Cardiac fibroblast (primary cell): ENCODE data around the gene PRSS12.

Experiments
- DNase-seq, 2 donors: peaks; one replicate each; pipeline versions ENCODE4 v3.0.0 to v3.0.0-alpha.2; 2010; ENCODE audit warnings: low read depth in 2 of 2
- H3K4me3 ChIP-seq, 2 donors: replicated peaks in 1 of 2; 1 replicate in 1 of 2; 2 replicates in 1 of 2; pipeline ENCODE4 v1.5.1; 2011; ENCODE audit warnings: low read depth in 2 of 2, low read length in 2 of 2, mild to moderate bottlenecking in 2 of 2, moderate library complexity in 1 of 2
- TF ChIP-seq, protein P1 (sequence below): IDR thresholded peaks from one replicate; pipeline ENCODE4 v1.5.1; 2011; ENCODE audit warnings: low read depth, mild to moderate bottlenecking, low read length, inconsistent platforms

The PRSS12 gene

GRCh38 chr4:118289794-118290193 lies 63.0 kb downstream of the PRSS12 start:
- TF ChIP-seq, protein P1, sequence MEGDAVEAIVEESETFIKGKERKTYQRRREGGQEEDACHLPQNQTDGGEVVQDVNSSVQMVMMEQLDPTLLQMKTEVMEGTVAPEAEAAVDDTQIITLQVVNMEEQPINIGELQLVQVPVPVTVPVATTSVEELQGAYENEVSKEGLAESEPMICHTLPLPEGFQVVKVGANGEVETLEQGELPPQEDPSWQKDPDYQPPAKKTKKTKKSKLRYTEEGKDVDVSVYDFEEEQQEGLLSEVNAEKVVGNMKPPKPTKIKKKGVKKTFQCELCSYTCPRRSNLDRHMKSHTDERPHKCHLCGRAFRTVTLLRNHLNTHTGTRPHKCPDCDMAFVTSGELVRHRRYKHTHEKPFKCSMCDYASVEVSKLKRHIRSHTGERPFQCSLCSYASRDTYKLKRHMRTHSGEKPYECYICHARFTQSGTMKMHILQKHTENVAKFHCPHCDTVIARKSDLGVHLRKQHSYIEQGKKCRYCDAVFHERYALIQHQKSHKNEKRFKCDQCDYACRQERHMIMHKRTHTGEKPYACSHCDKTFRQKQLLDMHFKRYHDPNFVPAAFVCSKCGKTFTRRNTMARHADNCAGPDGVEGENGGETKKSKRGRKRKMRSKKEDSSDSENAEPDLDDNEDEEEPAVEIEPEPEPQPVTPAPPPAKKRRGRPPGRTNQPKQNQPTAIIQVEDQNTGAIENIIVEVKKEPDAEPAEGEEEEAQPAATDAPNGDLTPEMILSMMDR: no peak
- DNase-seq: peak; percentile 12 to 76
- no peak overlapping the region for H3K4me3 ChIP-seq

DNA sequence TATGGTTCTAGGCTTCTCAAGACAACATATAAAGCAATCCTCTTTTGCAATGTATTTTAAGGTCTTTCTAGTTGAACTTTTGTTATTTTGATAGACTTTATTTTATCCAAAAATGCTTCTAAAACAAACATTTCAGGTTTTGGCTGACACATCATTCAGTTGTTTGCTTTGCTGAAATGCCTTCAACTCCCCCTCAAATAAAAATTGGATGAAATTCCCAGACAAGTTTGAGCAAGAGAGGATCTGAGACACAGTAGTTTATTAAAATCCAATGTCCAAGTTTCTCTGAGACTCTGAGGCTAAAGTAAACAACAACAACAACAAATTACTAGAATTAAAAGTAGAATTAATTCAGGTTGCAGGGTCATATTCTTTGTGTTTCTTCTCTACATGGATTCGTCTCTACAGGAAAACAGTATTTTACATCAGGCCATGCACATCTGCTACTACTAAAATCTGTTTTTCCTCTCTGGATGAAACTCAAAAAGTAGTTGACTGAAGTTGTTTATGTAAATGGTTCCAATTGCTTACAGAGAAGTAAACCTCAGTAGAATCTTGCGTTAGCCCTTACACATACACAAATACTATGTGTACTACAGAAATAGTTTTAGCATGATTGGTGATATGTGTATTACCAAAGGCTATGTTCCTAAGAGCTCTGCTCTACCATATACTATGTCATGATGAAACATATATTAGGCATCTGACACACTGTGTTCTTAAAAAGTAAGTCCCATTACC lies 64.9 kb downstream of the PRSS12 start:
- peak in 1 of 2 donors; percentile 80 for DNase-seq
- TF ChIP-seq, protein P1: no peak
- H3K4me3 ChIP-seq: no peak overlapping the region

- no peak for DNase-seq
- TF ChIP-seq, protein P1: no peak
- H3K4me3 ChIP-seq: no peak overlapping the region
Observed at GRCh38 chr4:118286685-118287084, 66.1 kb downstream of the PRSS12 start.

DNA sequence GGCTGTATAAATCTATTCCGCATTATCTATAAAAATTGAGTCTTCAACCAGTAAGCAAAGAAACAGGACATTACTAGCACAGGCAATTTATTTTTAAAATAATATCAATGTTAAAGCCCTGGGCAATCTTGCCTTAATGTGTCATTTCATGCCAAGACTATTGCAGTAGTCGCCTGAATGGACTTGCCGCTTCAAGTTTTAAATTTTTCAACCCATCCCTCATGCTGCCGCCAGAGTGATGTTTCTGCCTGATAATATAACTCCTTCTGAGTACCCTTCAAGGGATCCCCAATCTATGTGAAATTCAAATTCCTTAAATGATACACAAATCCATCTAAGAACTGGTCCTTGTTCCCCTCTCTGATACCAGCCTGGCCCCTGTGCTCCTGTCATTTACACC lies 66.9 kb downstream of the PRSS12 start:
- no peak overlapping the region for H3K4me3 ChIP-seq
- TF ChIP-seq, protein P1: no peak
- no peak for DNase-seq

GRCh38 chr4:118284169-118284568 lies 68.6 kb downstream of the PRSS12 start:
- DNase-seq: no peak
- TF ChIP-seq, protein P1: no peak
- H3K4me3 ChIP-seq: no peak overlapping the region

GRCh38 chr4:118282692-118283091 lies 70.1 kb downstream of the PRSS12 start:
- no peak overlapping the region for H3K4me3 ChIP-seq
- DNase-seq: peak; percentile 39 to 73
- TF ChIP-seq, protein P1: no peak
